ENCODE measurements around the gene RNF222.

DNA sequence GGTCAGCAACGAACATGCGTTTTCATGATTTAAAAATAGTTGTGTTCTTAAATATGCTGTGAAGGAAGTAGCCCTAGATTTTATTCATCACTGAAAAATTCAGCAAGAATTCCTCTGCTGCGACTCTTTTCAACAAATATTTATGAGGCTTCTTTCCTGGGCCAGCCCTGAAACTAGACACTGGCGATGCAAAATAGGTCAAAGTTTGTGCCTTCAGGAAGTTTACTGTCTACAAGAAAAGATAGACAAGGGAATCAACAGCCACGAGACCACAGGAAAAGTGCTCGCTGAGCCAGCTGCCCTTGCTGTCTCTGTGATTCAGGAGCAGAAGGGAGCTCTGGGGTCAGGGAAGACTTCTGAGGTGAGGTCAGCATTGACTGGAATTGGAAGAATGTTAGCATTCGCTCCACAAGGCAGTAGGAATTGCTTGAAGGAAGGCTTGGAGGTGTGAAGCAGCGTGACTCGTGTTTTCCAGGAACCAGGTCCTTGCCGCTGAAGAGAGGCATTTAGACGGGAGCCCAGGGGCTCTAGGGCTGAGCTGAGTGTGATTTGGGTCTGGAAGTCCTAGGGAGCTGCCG, 12.7 kb downstream of the RNF222 start:
- TF ChIP-seq FOXP2 (optimal IDR thresholded peaks at IDR 0.05; ENCODE audit: control extremely low read depth, extremely low read length, insufficient read depth) (no peak), POLR2AphosphoS5 (IDR thresholded peaks at IDR 0.05; ENCODE audit: borderline replicate concordance, low read depth, low read length) (no peak)
